ENCODE results near the gene RERG. TPM values are rescaled to one million over a fixed set of nuclear protein-coding genes. Genes with fewer than 3 reads are reported as not detected.

RERG gene
- total and polyA plus RNA-seq, 2 donors (not counting 3 experiments of a cell fraction or from before 2014, with no cell fraction given), result not detected

DNA sequence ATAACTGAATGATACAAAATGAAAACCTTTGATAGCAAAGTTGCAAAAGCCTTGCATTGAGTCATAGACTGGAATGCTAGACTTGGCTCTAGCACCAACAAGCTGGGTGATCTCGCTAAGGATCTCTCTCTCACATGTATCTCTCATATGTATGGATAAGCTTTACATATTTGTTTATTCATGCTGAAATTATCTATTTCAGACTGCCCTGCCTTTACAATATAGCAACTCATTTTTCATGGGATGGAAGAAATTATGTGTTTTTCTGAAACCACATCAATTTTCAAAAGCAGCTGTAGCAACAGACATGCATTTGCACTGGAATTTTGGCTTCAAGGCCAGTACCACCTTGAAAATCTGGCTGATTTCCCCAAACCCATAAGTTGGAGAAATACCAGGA is 11.4 kb downstream of the RERG start:
- FAIRE-seq, result no peak
- Histone ChIP-seq H3K36me3 (ENCODE audit: control insufficient read depth in 2 of 2, extremely low read depth in 1 of 2, insufficient read depth in 2 of 2, low read length in 2 of 2) (no peaks in the 10 kb centered on the region), H3K4me3 (replicated peaks in 1 of 3; ENCODE audit: insufficient read depth in 1 of 3, low read depth in 1 of 3, low read length in 3 of 3) (no peak overlapping the region), H3K79me2 (ENCODE audit: control insufficient read depth, insufficient read depth, low read length) (no peaks in the 10 kb centered on the region), H3K4me2 (ENCODE audit: insufficient read depth, low read length) (no peak overlapping the region), H3K4me1 (ENCODE audit: control insufficient read depth, extremely low read depth, insufficient read depth, low read length) (no peaks in the 10 kb centered on the region), H4K20me1 (replicated peaks; ENCODE audit: control insufficient read depth, extremely low read depth, insufficient read depth, low read length) (no peaks in the 10 kb centered on the region), H2AFZ (ENCODE audit: low read depth, low read length) (no peak overlapping the region), H3K27ac (ENCODE audit: insufficient read depth, low read depth, low read length) (no peak overlapping the region), H3K9me1 (replicated peaks; ENCODE audit: control insufficient read depth, extremely low read depth, insufficient read depth, low read length) (no peaks in the 10 kb centered on the region), H3K27me3 (ENCODE audit: control insufficient read depth in 2 of 2, insufficient read depth in 2 of 2, low read length in 2 of 2) (peaks cover 0 to 2% of the 10 kb centered on the region in 2 experiments), H3K9me3 (replicated peaks; ENCODE audit: control insufficient read depth, insufficient read depth, low read length) (no peaks in the 10 kb centered on the region), H3K9ac (replicated peaks; ENCODE audit: extremely low read depth, insufficient read depth, low read length) (no peak overlapping the region)
- dilution Hi-C loops (cut with MboI; ENCODE audit: extremely low pct_ligation_motif_present, low sequenced_read_pairs), result no loop called here
- DNase-seq (ENCODE audit: low read depth, low spot score), result no peak
- BruUV-seq (replicated peaks), result no TSS peak
- ChIA-PET CTCF (interaction anchor here (1.2 to 1.3 kb wide), 2 partner anchors 11 to 17 kb away, joined by 4 to 6 read pairs; partner anchors contain the start of gene RERG), POLR2A (no interaction called here)
- TF ChIP-seq POLR2A (IDR thresholded peaks at IDR 0.05; ENCODE audit: low read depth, low read length) (no peak), EZH2 (IDR thresholded peaks at IDR 0.05; ENCODE audit: borderline replicate concordance, low read depth, low read length, severe bottlenecking) (no peak), JUN (IDR thresholded peaks at IDR 0.05; ENCODE audit: borderline replicate concordance, insufficient read depth, insufficient read length, low read depth) (no peak), FOS (IDR thresholded peaks at IDR 0.05; ENCODE audit: borderline replicate concordance, insufficient read depth, low read length) (no peak), MYC (IDR thresholded peaks at IDR 0.05; ENCODE audit: low read depth, low read length) (no peak), POLR2AphosphoS5 (IDR thresholded peaks at IDR 0.05; ENCODE audit: insufficient read depth, low read depth, low read length) (no peak), GATA2 (IDR thresholded peaks at IDR 0.05; ENCODE audit: insufficient read depth, insufficient read length, low read depth, low read length) (no peak), MAX (IDR thresholded peaks at IDR 0.05; ENCODE audit: insufficient read depth, insufficient read length) (no peak), CTCF (IDR thresholded peaks at IDR 0.05; ENCODE audit: extremely low read depth in 1 of 2, insufficient read depth in 1 of 2, low read depth in 1 of 2, low read length in 2 of 2) (no peak)
- intact Hi-C loops (cut with micrococcal nuclease), result no loop called here
